GM11168 (cell line): Measurements from ENCODE around the gene ALDOA.

Experiments
- in situ Hi-C: fragments of 300-500 bp; cut with MboI; formaldehyde crosslinking; loops from one replicate; pipeline ENCODE4 v1.12.0; 2022; ENCODE audit warnings: low sequenced_read_pairs; ENCODE audit not compliant: unreplicated experiment

The ALDOA gene

GRCh38 chr16:30065102-30065942 lies at the start of gene ALDOA:
Gene ALDOA (plus strand): TSS chr16:30065760. CDS start chr16:30066898, 1,138 bp downstream.
- in situ Hi-C loops, result no loop called here

- in situ Hi-C loops, result loop anchor here (10.0 kb wide), 1 partner anchor 332 kb away; no protein-coding TSS in a partner anchor
Observed at GRCh38 chr16:30016555-30017276, 48.8 kb upstream of the ALDOA start.

- in situ Hi-C loops, result loop anchor here (10.0 kb wide), 1 partner anchor 332 kb away; no protein-coding TSS in a partner anchor
Observed at GRCh38 chr16:30017277-30017656, 48.3 kb upstream of the ALDOA start.

- in situ Hi-C loops, result loop anchor here (10.0 kb wide), 1 partner anchor 333 kb away; no protein-coding TSS in a partner anchor
Observed at GRCh38 chr16:30017937-30018336, 47.6 kb upstream of the ALDOA start.

DNA sequence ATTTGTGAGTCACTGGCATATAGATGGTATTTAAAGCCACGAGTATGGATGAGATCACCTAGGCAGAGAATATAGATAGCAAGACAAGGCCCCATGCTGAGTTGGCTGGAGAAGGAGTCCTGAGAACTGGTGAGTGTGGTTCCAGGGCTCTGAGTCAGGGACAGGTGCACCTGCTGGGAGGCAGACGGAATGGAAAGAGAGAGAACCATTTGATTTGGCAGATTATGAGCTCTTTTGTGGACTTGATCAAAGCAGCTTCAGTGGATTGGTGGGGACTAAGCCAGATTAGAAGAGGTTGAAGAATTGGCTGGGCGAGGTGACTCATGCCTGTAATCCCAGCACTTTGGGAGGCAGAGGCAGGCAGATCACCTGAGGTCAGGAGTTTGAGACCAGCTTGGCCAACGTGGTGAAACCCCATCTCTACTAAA lies 46.8 kb upstream of the ALDOA start:
- in situ Hi-C loops, result loop anchor here (10.0 kb wide), 1 partner anchor 334 kb away; no protein-coding TSS in a partner anchor

DNA sequence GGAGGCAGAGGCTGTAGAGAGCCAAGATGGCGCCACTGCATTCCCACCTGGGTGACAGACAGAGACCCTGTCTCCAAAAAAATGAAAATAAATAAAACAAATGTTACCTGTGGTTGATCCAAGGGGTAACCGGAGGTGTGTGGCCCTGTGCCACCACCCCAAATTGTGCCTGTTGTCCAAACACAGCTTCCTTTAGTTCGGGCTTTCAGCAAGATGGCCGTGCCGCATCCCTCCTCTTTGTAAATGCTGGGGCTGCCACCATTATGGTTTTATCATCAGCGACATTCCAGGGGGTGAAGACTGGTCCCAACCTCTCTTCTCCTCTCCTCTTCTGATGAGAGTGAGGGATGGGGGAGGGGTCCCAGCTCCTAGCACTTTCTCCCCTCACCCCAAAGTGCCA lies 42.7 kb upstream of the ALDOA start, which contains the start of gene C16orf92:
Gene C16orf92 (plus strand): TSS at position 312 of the 400 bp plus-strand sequence. CDS start 143 bp downstream, outside the sequence.
- in situ Hi-C loops, result no loop called here

- in situ Hi-C loops, result no loop called here
Observed at GRCh38 chr16:30023586-30023985, 42.0 kb upstream of the ALDOA start.

- in situ Hi-C loops, result no loop called here
Observed at GRCh38 chr16:30024451-30024850, 41.1 kb upstream of the ALDOA start.

GRCh38 chr16:30025156-30025555 lies 40.4 kb upstream of the ALDOA start:
- in situ Hi-C loops, result no loop called here

GRCh38 chr16:30025574-30025973 lies 40.0 kb upstream of the ALDOA start:
- in situ Hi-C loops, result no loop called here

- in situ Hi-C loops, result no loop called here
Observed at GRCh38 chr16:30026449-30026848, 39.1 kb upstream of the ALDOA start.

DNA sequence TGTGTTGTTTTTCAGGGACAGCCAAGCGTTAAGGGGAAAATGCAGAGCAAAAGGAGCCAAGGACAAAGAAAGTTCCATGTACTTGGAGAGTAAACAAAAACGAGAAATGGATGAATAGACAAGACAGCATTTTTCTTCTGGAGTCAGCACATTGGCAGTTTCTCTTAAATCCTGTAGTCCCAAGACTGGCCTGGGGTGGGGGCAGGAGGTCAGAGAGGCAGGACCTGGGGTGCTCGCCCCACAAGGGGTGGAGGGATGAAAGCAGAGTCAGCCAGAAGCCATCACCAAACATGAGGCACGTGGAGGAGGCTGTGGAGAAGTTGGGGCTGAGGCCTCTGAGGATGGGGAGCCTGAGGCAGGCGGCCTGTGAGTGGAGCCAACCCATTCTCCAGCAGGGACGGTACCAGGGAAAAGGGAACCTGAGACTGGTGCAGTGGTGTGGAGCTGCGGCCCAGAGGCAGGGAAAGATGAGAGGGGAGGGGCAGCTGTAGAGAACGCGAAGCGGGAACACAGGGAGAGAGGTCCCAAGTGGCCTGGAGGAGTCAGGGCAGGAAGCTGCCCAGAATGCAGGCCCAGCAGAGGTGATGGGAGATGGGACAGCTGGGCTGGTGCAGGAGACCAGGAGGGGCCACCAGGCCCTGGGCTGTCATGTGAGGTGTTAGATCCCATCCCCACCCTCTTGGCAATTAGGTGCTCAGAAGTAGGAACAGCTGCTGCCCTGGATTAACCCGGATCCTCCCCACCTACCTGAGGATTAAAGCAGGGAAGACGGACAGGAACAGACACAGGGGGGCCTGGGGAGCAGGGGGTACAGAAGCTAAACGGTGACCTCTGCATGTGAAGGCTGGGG lies 37.7 kb upstream of the ALDOA start:
- in situ Hi-C loops, result no loop called here

GRCh38 chr16:30028438-30029076 lies 37.0 kb upstream of the ALDOA start:
- in situ Hi-C loops, result no loop called here

DNA sequence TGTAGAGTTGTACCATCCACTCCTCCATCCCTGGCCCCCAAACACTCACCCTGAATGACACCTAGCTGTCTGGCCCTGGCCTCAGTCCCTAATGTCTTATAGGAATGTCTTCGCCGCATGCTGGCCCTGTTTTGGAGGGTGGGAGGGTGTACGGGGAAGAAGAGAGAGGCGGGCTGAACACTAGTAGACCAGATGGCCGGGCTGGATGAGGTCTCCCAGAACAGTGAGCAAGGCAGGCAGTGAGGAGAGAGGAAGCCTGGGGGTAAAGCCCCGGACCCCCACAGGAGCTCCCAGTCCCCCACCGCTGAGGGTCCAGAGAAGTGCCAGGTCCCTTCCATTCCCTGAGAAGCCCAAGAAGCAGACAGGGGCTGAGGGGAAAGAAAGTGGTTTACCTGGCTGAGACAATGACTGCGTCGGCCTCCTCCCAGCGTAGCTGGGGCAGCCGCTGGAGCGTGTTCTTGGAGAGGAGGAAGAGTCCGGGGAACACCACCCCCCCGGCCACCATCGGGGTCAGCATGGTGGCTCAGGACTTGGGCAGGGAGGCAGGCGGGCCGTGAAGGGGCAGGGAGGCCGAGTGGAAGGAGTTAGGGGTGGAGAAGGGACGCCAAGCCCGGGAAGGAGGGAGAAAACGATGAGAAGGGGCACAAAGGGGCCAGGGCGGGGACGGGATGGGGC lies 35.4 kb upstream of the ALDOA start:
- in situ Hi-C loops, result no loop called here

DNA sequence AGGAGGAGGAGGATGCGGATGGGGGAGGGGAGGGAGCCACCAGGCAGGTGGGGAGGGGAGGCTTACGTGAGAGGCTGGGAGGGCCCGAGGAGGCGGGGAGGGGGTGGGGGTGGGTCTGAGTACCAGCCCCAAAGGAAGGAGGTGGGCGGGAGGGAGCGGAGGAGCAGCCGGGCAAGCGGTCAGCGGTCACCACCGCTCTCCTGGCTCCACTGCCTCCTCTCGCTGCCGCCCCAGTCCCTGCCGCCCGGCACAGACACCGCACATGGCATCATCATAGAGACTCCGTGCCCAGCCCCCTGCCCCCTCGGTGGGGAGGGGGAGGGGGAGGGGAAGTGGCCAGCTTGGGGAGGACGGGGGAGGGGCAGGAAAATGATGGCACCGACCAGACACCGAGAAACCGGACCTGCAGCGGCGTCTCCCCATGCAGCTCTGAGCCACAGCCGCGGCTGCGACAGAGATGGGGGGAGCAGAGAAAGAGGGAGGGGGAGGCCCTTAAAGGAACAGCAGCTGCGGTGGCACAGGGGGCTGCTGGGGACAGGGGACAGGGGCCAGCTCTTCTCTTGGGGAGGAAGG lies 34.6 kb upstream of the ALDOA start, which contains the start of gene TLCD3B:
Gene TLCD3B (minus strand): TSS at position 431 of the 573 bp plus-strand sequence. CDS start 744 bp downstream, outside the sequence.
- in situ Hi-C loops, result no loop called here

DNA sequence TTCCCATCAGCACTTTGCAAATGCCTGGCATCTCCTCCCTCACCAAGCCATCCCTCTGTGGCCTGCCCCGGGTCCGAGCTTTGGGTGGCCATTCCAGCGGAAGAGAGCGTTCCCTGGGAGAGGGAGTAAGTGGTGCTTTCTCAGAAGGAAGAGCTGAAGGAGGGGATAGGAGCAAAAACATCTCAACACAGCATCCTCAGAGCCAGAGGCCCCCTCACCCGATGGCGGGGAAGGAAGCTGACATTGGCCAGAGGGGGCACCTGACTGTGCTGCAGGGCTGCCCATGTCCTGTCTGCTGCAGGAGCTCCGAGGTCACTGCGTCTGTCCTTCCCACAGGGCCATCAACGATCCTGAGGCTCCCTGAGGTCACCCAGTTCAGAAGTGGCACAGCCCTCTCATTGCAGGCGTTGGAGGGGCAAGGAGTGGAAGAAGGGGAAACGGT lies 34.1 kb upstream of the ALDOA start:
- in situ Hi-C loops, result no loop called here

- in situ Hi-C loops, result no loop called here
Observed at GRCh38 chr16:30032083-30032819, 33.3 kb upstream of the ALDOA start.

DNA sequence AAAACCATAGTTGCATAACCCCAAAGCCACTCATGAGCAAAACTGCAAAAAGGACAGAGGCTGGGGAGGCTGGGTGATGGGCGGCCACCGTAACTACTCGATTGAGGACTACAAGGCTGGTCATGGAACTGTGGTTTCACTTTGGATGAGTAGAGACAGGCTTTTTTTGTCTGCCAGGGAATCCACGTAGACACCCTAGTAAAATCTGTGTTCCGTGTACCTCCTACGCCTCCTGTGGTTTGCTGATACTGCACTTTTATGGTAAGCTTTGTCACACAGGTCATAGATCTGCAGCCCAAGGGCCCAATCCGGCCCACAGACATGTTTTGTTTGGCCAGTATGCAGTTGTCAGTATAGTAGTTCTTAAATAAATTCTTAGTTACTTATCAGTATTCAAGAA lies 32.3 kb upstream of the ALDOA start:
- in situ Hi-C loops, result no loop called here
